Measurements from ENCODE around the gene PEX1.

Gene PEX1

DNA sequence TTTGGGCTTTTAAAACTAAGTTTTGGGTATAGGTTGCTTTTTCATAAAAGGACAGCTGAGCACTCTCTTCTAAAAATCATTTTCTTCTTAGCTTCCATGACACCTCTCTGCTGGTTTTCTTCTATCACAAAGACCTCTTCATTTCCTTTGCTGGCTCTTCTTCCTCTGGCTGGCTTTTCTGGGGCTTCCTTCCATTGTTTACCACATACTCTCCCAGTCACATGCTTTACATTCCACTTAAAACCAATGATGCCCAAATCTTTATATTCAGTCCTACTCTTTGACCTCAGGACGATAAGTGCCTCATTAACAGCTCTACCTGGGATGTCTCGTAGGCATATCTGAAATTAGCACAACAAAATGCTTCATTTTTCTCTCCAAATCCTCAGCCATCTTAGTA lies 35.0 kb upstream of the PEX1 start:
- Histone ChIP-seq H3K27ac (replicated peaks; ENCODE audit: low read length) (peak overlapping the region; percentile 19), H2BK5ac (ENCODE audit: low read length) (no peak overlapping the region), H3K4me1 (ENCODE audit: control insufficient read depth in 2 of 2, insufficient read depth in 1 of 2, low read depth in 1 of 2, low read length in 2 of 2) (peaks cover 0 to 3% of the 10 kb centered on the region in 2 donors), H2AK5ac (ENCODE audit: low read depth, low read length) (no peak overlapping the region), H4K91ac (ENCODE audit: low read depth, low read length, poor library complexity) (no peak overlapping the region), H3K4me2 (ENCODE audit: insufficient read depth, low read length, poor library complexity, severe bottlenecking) (no peak overlapping the region), H3K18ac (ENCODE audit: low read length) (no peak overlapping the region), H2BK12ac (ENCODE audit: low read length) (no peak overlapping the region), H2BK120ac (ENCODE audit: low read depth, low read length) (no peak overlapping the region), H4K8ac (ENCODE audit: low read depth, low read length) (no peak overlapping the region), H3K27me3 (ENCODE audit: control insufficient read depth in 3 of 3, insufficient read depth in 3 of 3, low read depth in 1 of 3, low read length in 3 of 3) (no peaks in the 10 kb centered on the region), H3K4me3 (ENCODE audit: low read length in 2 of 2) (no peak overlapping the region), H3K23ac (ENCODE audit: low read depth, low read length, poor library complexity) (no peak overlapping the region), H3K4ac (ENCODE audit: low read length) (no peak overlapping the region), H3K36me3 (replicated peaks in 1 of 2; ENCODE audit: control insufficient read depth in 2 of 2, insufficient read depth in 2 of 2, low read length in 2 of 2) (peaks cover 5 to 82% of the 10 kb centered on the region in 2 donors), H3K9me3 (replicated peaks in 1 of 2; ENCODE audit: control insufficient read depth in 2 of 2, insufficient read depth in 1 of 2, low read depth in 1 of 2, low read length in 2 of 2) (no peaks in the 10 kb centered on the region), H3K79me1 (ENCODE audit: low read depth, low read length) (no peaks in the 10 kb centered on the region), H2BK15ac (ENCODE audit: low read length) (no peak overlapping the region), H2AFZ (ENCODE audit: low read length) (no peak overlapping the region), H3K14ac (ENCODE audit: low read length) (no peak overlapping the region), H3K9ac (ENCODE audit: low read depth, low read length, poor library complexity) (no peak overlapping the region)
- no CpG with 5 or more reads among the region's 2 CpGs for WGBS, 2 donors (ENCODE audit: extremely low coverage in 2 of 2, insufficient read length in 2 of 2, insufficient replicate concordance in 1 of 2)
- peak; percentile 3 for DNase-seq (ENCODE audit: low spot score)

DNA sequence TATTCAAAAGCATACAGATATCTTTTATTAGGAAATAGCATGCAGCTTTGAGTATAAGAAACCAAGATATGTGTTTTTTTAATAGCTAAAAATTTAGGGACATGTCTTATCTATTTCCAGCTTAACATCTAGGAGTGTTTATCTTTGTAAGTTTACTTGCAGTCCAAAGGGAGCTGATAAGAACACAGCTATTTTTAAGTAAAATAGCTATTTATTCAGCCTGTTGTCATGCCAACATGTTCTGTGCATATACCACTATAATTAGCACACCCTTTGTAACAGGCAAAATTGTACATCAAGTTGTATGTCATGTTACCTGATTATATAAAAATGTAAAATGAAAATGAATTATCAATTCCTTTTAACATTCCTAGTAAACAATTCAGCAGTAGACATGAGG lies 32.3 kb upstream of the PEX1 start:
- DNase-seq (ENCODE audit: low spot score): no peak
- H3K27me3 ChIP-seq (ENCODE audit: control insufficient read depth in 3 of 3, insufficient read depth in 3 of 3, low read depth in 1 of 3, low read length in 3 of 3): no peaks in the 10 kb centered on the region
- H3K9ac ChIP-seq (ENCODE audit: low read depth, low read length, poor library complexity): no peak overlapping the region
- no peak overlapping the region for H3K4me3 ChIP-seq (ENCODE audit: low read length in 2 of 2)
- H2AFZ ChIP-seq (ENCODE audit: low read length): no peak overlapping the region
- H2BK5ac ChIP-seq (ENCODE audit: low read length): no peak overlapping the region
- H2AK5ac ChIP-seq (ENCODE audit: low read depth, low read length): no peak overlapping the region
- H4K91ac ChIP-seq (ENCODE audit: low read depth, low read length, poor library complexity): no peak overlapping the region
- H3K14ac ChIP-seq (ENCODE audit: low read length): no peak overlapping the region
- no peak overlapping the region for H4K8ac ChIP-seq (ENCODE audit: low read depth, low read length)
- H3K9me3 ChIP-seq (replicated peaks in 1 of 2; ENCODE audit: control insufficient read depth in 2 of 2, insufficient read depth in 1 of 2, low read depth in 1 of 2, low read length in 2 of 2): no peaks in the 10 kb centered on the region
- H2BK12ac ChIP-seq (ENCODE audit: low read length): no peak overlapping the region
- no peak overlapping the region for H2BK120ac ChIP-seq (ENCODE audit: low read depth, low read length)
- no peak overlapping the region for H3K18ac ChIP-seq (ENCODE audit: low read length)
- no peak overlapping the region for H2BK15ac ChIP-seq (ENCODE audit: low read length)
- H3K23ac ChIP-seq (ENCODE audit: low read depth, low read length, poor library complexity): no peak overlapping the region
- peaks cover 0 to 62% of the 10 kb centered on the region in 2 donors for H3K36me3 ChIP-seq (replicated peaks in 1 of 2; ENCODE audit: control insufficient read depth in 2 of 2, insufficient read depth in 2 of 2, low read length in 2 of 2)
- no peak overlapping the region for H3K4ac ChIP-seq (ENCODE audit: low read length)
- H3K27ac ChIP-seq (replicated peaks; ENCODE audit: low read length): no peak overlapping the region
- peaks cover 0 to 3% of the 10 kb centered on the region in 2 donors for H3K4me1 ChIP-seq (ENCODE audit: control insufficient read depth in 2 of 2, insufficient read depth in 1 of 2, low read depth in 1 of 2, low read length in 2 of 2)
- H3K79me1 ChIP-seq (ENCODE audit: low read depth, low read length): no peaks in the 10 kb centered on the region
- no peak overlapping the region for H3K4me2 ChIP-seq (ENCODE audit: insufficient read depth, low read length, poor library complexity, severe bottlenecking)

DNA sequence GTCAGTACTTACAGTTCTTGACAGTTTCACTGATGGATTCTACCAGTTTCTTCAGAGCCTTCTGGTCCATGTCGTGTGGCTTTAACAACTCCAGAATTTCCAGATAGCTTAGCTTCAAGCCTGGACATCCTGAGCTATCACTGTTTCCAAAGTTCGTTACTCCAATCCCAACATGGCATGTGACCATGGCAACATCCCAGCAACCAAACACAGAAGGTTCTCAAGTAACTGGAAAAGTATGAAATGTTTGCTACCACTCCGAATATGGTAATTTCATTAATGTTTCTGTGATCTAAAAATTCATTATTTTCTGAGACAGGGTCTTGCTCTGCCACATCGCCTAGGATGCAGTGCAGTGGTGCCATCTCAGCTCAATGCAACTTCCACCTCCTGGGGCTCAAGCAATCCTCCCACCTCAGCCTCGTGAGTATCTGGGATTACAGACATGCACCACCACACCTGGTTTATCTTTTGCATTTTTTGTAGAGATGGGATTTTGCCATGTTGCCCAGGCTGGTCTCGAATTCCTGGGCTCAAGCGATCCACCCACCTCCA lies 29.6 kb upstream of the PEX1 start:
- Histone ChIP-seq H2BK5ac (ENCODE audit: low read length) (no peak overlapping the region), H2BK15ac (ENCODE audit: low read length) (no peak overlapping the region), H3K36me3 (replicated peaks in 1 of 2; ENCODE audit: control insufficient read depth in 2 of 2, insufficient read depth in 2 of 2, low read length in 2 of 2) (peaks cover 0 to 39% of the 10 kb centered on the region in 2 donors), H3K9ac (ENCODE audit: low read depth, low read length, poor library complexity) (no peak overlapping the region), H3K4me2 (ENCODE audit: insufficient read depth, low read length, poor library complexity, severe bottlenecking) (no peak overlapping the region), H3K4me1 (ENCODE audit: control insufficient read depth in 2 of 2, insufficient read depth in 1 of 2, low read depth in 1 of 2, low read length in 2 of 2) (no peaks in the 10 kb centered on the region), H3K27me3 (ENCODE audit: control insufficient read depth in 3 of 3, insufficient read depth in 3 of 3, low read depth in 1 of 3, low read length in 3 of 3) (no peaks in the 10 kb centered on the region), H4K91ac (ENCODE audit: low read depth, low read length, poor library complexity) (no peak overlapping the region), H3K9me3 (replicated peaks in 1 of 2; ENCODE audit: control insufficient read depth in 2 of 2, insufficient read depth in 1 of 2, low read depth in 1 of 2, low read length in 2 of 2) (no peaks in the 10 kb centered on the region), H3K27ac (replicated peaks; ENCODE audit: low read length) (no peak overlapping the region), H3K14ac (ENCODE audit: low read length) (no peak overlapping the region), H2BK12ac (ENCODE audit: low read length) (no peak overlapping the region), H2AK5ac (ENCODE audit: low read depth, low read length) (no peak overlapping the region), H3K79me1 (ENCODE audit: low read depth, low read length) (no peaks in the 10 kb centered on the region), H3K23ac (ENCODE audit: low read depth, low read length, poor library complexity) (no peak overlapping the region), H2BK120ac (ENCODE audit: low read depth, low read length) (no peak overlapping the region), H2AFZ (ENCODE audit: low read length) (no peak overlapping the region), H3K18ac (ENCODE audit: low read length) (no peak overlapping the region), H3K4me3 (ENCODE audit: low read length in 2 of 2) (no peak overlapping the region), H3K4ac (ENCODE audit: low read length) (no peak overlapping the region), H4K8ac (ENCODE audit: low read depth, low read length) (no peak overlapping the region)
- no peak for DNase-seq (ENCODE audit: low spot score)
- no CpG with 5 or more reads among the region's 7 CpGs for WGBS, 2 donors (ENCODE audit: extremely low coverage in 2 of 2, insufficient read length in 2 of 2, insufficient replicate concordance in 1 of 2)

DNA sequence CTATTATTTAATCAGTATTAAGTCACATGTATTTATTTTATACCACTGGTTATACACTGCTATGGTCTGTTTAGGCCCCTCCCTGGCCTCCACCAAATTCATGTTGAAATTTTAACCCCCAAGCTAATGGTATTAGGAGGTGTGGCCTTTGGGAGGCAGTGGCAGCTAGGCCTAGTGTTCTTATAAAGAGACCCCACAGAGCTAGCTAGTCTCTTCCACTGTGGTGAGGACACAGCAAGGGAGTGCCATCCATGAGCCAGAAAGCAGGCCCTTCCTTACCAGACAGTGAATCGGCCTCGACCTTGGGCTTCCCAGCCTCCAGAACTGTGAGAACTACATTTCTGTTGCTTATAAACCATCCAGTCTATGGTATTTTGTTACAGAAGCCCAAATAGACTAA lies 28.9 kb upstream of the PEX1 start:
- no peak overlapping the region for H2BK15ac ChIP-seq (ENCODE audit: low read length)
- H4K91ac ChIP-seq (ENCODE audit: low read depth, low read length, poor library complexity): no peak overlapping the region
- no peaks in the 10 kb centered on the region for H3K4me1 ChIP-seq (ENCODE audit: control insufficient read depth in 2 of 2, insufficient read depth in 1 of 2, low read depth in 1 of 2, low read length in 2 of 2)
- no peaks in the 10 kb centered on the region for H3K27me3 ChIP-seq (ENCODE audit: control insufficient read depth in 3 of 3, insufficient read depth in 3 of 3, low read depth in 1 of 3, low read length in 3 of 3)
- H4K8ac ChIP-seq (ENCODE audit: low read depth, low read length): no peak overlapping the region
- DNase-seq (ENCODE audit: low spot score): no peak
- no peak overlapping the region for H3K4ac ChIP-seq (ENCODE audit: low read length)
- H2BK12ac ChIP-seq (ENCODE audit: low read length): no peak overlapping the region
- H3K4me3 ChIP-seq (ENCODE audit: low read length in 2 of 2): no peak overlapping the region
- no peak overlapping the region for H2AFZ ChIP-seq (ENCODE audit: low read length)
- no peak overlapping the region for H3K14ac ChIP-seq (ENCODE audit: low read length)
- H2BK5ac ChIP-seq (ENCODE audit: low read length): no peak overlapping the region
- H3K9ac ChIP-seq (ENCODE audit: low read depth, low read length, poor library complexity): no peak overlapping the region
- H3K18ac ChIP-seq (ENCODE audit: low read length): no peak overlapping the region
- no peaks in the 10 kb centered on the region for H3K79me1 ChIP-seq (ENCODE audit: low read depth, low read length)
- no CpG with 5 or more reads among the region's 2 CpGs for WGBS, 2 donors (ENCODE audit: extremely low coverage in 2 of 2, insufficient read length in 2 of 2, insufficient replicate concordance in 1 of 2)
- no peak overlapping the region for H2BK120ac ChIP-seq (ENCODE audit: low read depth, low read length)
- peaks cover 0 to 32% of the 10 kb centered on the region in 2 donors for H3K36me3 ChIP-seq (replicated peaks in 1 of 2; ENCODE audit: control insufficient read depth in 2 of 2, insufficient read depth in 2 of 2, low read length in 2 of 2)
- no peak overlapping the region for H3K23ac ChIP-seq (ENCODE audit: low read depth, low read length, poor library complexity)
- no peak overlapping the region for H2AK5ac ChIP-seq (ENCODE audit: low read depth, low read length)
- no peak overlapping the region for H3K27ac ChIP-seq (replicated peaks; ENCODE audit: low read length)
- no peaks in the 10 kb centered on the region for H3K9me3 ChIP-seq (replicated peaks in 1 of 2; ENCODE audit: control insufficient read depth in 2 of 2, insufficient read depth in 1 of 2, low read depth in 1 of 2, low read length in 2 of 2)
- H3K4me2 ChIP-seq (ENCODE audit: insufficient read depth, low read length, poor library complexity, severe bottlenecking): no peak overlapping the region

All from neuronal stem cell (in vitro differentiated cells).